H1 (cell line): Measurements from ENCODE around the gene OSBPL2. TPM values are rescaled to one million over a fixed set of nuclear protein-coding genes. Genes with fewer than 3 reads are reported as not detected.

Source experiments
- CTCF ChIA-PET: fragments of 300-600 bp; sonication (Branson Sonifier 250); formaldehyde crosslinking; loops from one replicate; lab custom pipeline; 2021; ENCODE audit not compliant: partially characterized antibody; lab: Charles Lee
- POLR2A ChIA-PET: fragments of 300-600 bp; sonication (Branson Sonifier 250); formaldehyde crosslinking; loops from one replicate; lab custom pipeline; 2021; ENCODE audit warnings: inconsistent platforms; ENCODE audit not compliant: partially characterized antibody; lab: Charles Lee
- DNase-seq, 2 experiments: peaks; one replicate each; pipeline versions ENCODE4 v3.0.0 to v3.0.0-alpha.2; 2010 to 2022; ENCODE audit warnings: low spot score in 2 of 2, low read depth in 1 of 2, mixed read lengths in 1 of 2
- FAIRE-seq: peaks from 2 replicates; lab custom pipeline; 2011; peaks lifted over from hg19 to GRCh38; lab: Jason Lieb, UNC
- H2AFZ ChIP-seq: 2 replicates; pipeline ENCODE4 v1.8.1; 2012; ENCODE audit warnings: low read length, inconsistent platforms
- H2AK5ac ChIP-seq: 2 replicates; pipeline ENCODE4 v1.6.1; 2013; ENCODE audit warnings: low read depth, low read length
- H2BK120ac ChIP-seq: replicated peaks from 2 replicates; pipeline ENCODE3; 2013; ENCODE audit warnings: low read depth, low read length, inconsistent platforms
- H2BK12ac ChIP-seq: 2 replicates; pipeline ENCODE4 v1.6.1; 2013; ENCODE audit warnings: low read depth, low read length
- H2BK15ac ChIP-seq: 2 replicates; pipeline ENCODE4 v1.6.1; 2013; ENCODE audit warnings: low read length
- H2BK20ac ChIP-seq: 2 replicates; pipeline ENCODE4 v1.6.1; 2013; ENCODE audit warnings: low read length
- H2BK5ac ChIP-seq: 2 replicates; pipeline ENCODE4 v1.6.1; 2013; ENCODE audit warnings: low read depth, low read length
- H3K14ac ChIP-seq: 2 replicates; pipeline ENCODE4 v1.6.1; 2013; ENCODE audit warnings: inconsistent platforms; ENCODE audit not compliant: insufficient read length
- H3K18ac ChIP-seq: 2 replicates; pipeline ENCODE4 v1.6.1; 2013; ENCODE audit warnings: low read length; ENCODE audit errors: extremely low read depth
- H3K23ac ChIP-seq: 2 replicates; pipeline ENCODE4 v1.6.1; 2013; ENCODE audit warnings: inconsistent platforms; ENCODE audit not compliant: insufficient read length
- H3K23me2 ChIP-seq: 2 replicates; pipeline ENCODE4 v1.6.1; 2013; ENCODE audit warnings: low read depth, low read length
- H3K27ac ChIP-seq: 2 replicates; pipeline ENCODE4 v1.6.1; 2011; ENCODE audit warnings: low read depth, low read length, inconsistent platforms
- H3K27me3 ChIP-seq, 4 experiments: replicated peaks in 1 of 4; 1 replicate in 1 of 4; 2 replicates in 3 of 4; pipeline versions ENCODE4 v1.6.1 to v1.8.1; 2011 to 2013; ENCODE audit warnings: low read length in 3 of 4, mild to moderate bottlenecking in 3 of 4, inconsistent platforms in 2 of 4, mixed read lengths in 2 of 4, moderate library complexity in 1 of 4; ENCODE audit not compliant: control insufficient read depth in 3 of 4, insufficient read depth in 3 of 4; ENCODE audit errors: extremely low read depth in 1 of 4
- H3K36me3 ChIP-seq, 4 experiments: 2 replicates each; pipeline versions ENCODE4 v1.6.1 to v1.8.1; 2011 to 2013; ENCODE audit warnings: mild to moderate bottlenecking in 4 of 4, low read length in 3 of 4, moderate library complexity in 2 of 4, control low read depth in 1 of 4, inconsistent platforms in 1 of 4; ENCODE audit not compliant: insufficient read depth in 4 of 4, control insufficient read depth in 2 of 4
- H3K4ac ChIP-seq: replicated peaks from 2 replicates; pipeline ENCODE3; 2013; ENCODE audit warnings: low read length, low read depth, mixed read lengths, inconsistent platforms; ENCODE audit not compliant: insufficient read length
- H3K4me1 ChIP-seq, 4 experiments: replicated peaks in 1 of 4; 1 replicate in 1 of 4; 2 replicates in 3 of 4; pipeline versions ENCODE4 v1.6.1 to v1.8.1; 2011 to 2013; ENCODE audit warnings: low read length in 3 of 4, inconsistent platforms in 2 of 4, mixed read lengths in 1 of 4; ENCODE audit not compliant: insufficient read depth in 4 of 4, control insufficient read depth in 3 of 4
- H3K4me2 ChIP-seq, 2 experiments: 2 replicates each; pipeline versions ENCODE4 v1.6.1 to v1.8.1; 2011 to 2013; ENCODE audit warnings: low read depth in 2 of 2, low read length in 2 of 2, control low read depth in 1 of 2, inconsistent platforms in 1 of 2, mild to moderate bottlenecking in 1 of 2; ENCODE audit not compliant: insufficient read depth in 1 of 2
- H3K4me3 ChIP-seq, 4 experiments: fragments of 200-600, 300-600 bp in 1 of 4; sonication (generic), shearing (Covaris generic), sonication (Bioruptor Twin) in 1 of 4; 2 replicates each; pipeline versions ENCODE4 v1.5.1 to v1.8.1; 2011 to 2016; ENCODE audit warnings: low read length in 4 of 4, low read depth in 3 of 4, control low read depth in 2 of 4, inconsistent platforms in 2 of 4, mild to moderate bottlenecking in 2 of 4, mixed read lengths in 1 of 4, moderate library complexity in 1 of 4; ENCODE audit not compliant: insufficient read depth in 2 of 4; ENCODE audit errors: extremely low read depth in 1 of 4
- H3K56ac ChIP-seq: replicated peaks from 2 replicates; pipeline ENCODE3; 2013; ENCODE audit warnings: low read depth, mild to moderate bottlenecking, mixed read lengths, low read length, inconsistent platforms; ENCODE audit not compliant: insufficient read length
- H3K79me1 ChIP-seq: 2 replicates; pipeline ENCODE4 v1.6.1; 2013; ENCODE audit warnings: low read depth, low read length, control low read depth
- H3K79me2 ChIP-seq, 2 experiments: 2 replicates each; pipeline versions ENCODE4 v1.6.1 to v1.8.1; 2012 to 2013; ENCODE audit warnings: low read length in 2 of 2, mild to moderate bottlenecking in 2 of 2, inconsistent platforms in 1 of 2; ENCODE audit not compliant: insufficient read depth in 2 of 2, control insufficient read depth in 1 of 2
- H3K9ac ChIP-seq, 4 experiments: replicated peaks in 1 of 4; 1 replicate in 1 of 4; 2 replicates in 3 of 4; pipeline versions ENCODE4 v1.6.1 to v1.8.1; 2011 to 2013; ENCODE audit warnings: low read depth in 3 of 4, low read length in 3 of 4, control low read depth in 2 of 4, mild to moderate bottlenecking in 2 of 4, moderate library complexity in 2 of 4, inconsistent platforms in 1 of 4; ENCODE audit errors: extremely low read depth in 1 of 4
- H3K9me3 ChIP-seq, 2 experiments: 2 replicates each; pipeline versions ENCODE4 v1.6.1 to v1.8.1; 2012 to 2013; ENCODE audit warnings: mild to moderate bottlenecking in 2 of 2, moderate library complexity in 2 of 2, control low read depth in 1 of 2, inconsistent platforms in 1 of 2, low read depth in 1 of 2, low read length in 1 of 2, mixed read lengths in 1 of 2; ENCODE audit not compliant: insufficient read depth in 2 of 2
- H4K20me1 ChIP-seq, 2 experiments: replicated peaks in 1 of 2; 2 replicates each; pipeline versions ENCODE3 to v1.8.1; 2011 to 2013; ENCODE audit warnings: inconsistent platforms in 2 of 2, low read length in 2 of 2, mild to moderate bottlenecking in 1 of 2; ENCODE audit not compliant: insufficient read depth in 2 of 2, control insufficient read depth in 1 of 2
- H4K5ac ChIP-seq: 2 replicates; pipeline ENCODE4 v1.6.1; 2013; ENCODE audit warnings: low read length, low read depth, mixed read lengths, inconsistent platforms; ENCODE audit not compliant: insufficient read length
- H4K8ac ChIP-seq: 2 replicates; pipeline ENCODE4 v1.8.0; 2013; ENCODE audit warnings: mild to moderate bottlenecking, moderate library complexity, low read length, inconsistent platforms; ENCODE audit not compliant: insufficient read depth; ENCODE audit errors: extremely low read depth
- H4K91ac ChIP-seq: replicated peaks from 2 replicates; pipeline ENCODE3; 2013; ENCODE audit warnings: low read length, mixed read lengths, inconsistent platforms; ENCODE audit not compliant: insufficient read length
- ASH2L ChIP-seq: fragments of 200-600, 300-600 bp; sonication (generic); IDR thresholded peaks from one replicate; pipeline ENCODE4 v1.7.1; 2017; ENCODE audit warnings: low read length
- ATF3 ChIP-seq: IDR thresholded peaks from 2 replicates; pipeline ENCODE4 v1.6.1; 2011; ENCODE audit warnings: low read depth, mild to moderate bottlenecking, low read length; ENCODE audit not compliant: insufficient read depth
- BRCA1 ChIP-seq: IDR thresholded peaks from 2 replicates; pipeline ENCODE4 v1.6.1; 2012; ENCODE audit warnings: low read depth, low read length, improper control_type of control experiment
- CTBP2 ChIP-seq: IDR thresholded peaks from 2 replicates; pipeline ENCODE4 v1.7.0; 2011; ENCODE audit warnings: borderline replicate concordance, mild to moderate bottlenecking, moderate library complexity, mixed read lengths, low read length; ENCODE audit not compliant: insufficient read depth, insufficient read length
- GABPA ChIP-seq: IDR thresholded peaks from 2 replicates; pipeline ENCODE4 v1.6.1; 2011; ENCODE audit warnings: mild to moderate bottlenecking, low read length, moderate library complexity, borderline replicate concordance; ENCODE audit not compliant: insufficient read depth
- HDAC2 ChIP-seq, 2 experiments: fragments of 300-600 bp in 1 of 2; sonication (generic) in 1 of 2; IDR thresholded peaks; 2 replicates each; pipeline ENCODE4 v1.6.1; 2011 to 2012; ENCODE audit warnings: low read depth in 2 of 2, low read length in 2 of 2, mild to moderate bottlenecking in 2 of 2, moderate library complexity in 2 of 2, borderline replicate concordance in 1 of 2, inconsistent platforms in 1 of 2
- KDM4A ChIP-seq: IDR thresholded peaks from one replicate; pipeline ENCODE4 v1.7.1; 2012; ENCODE audit warnings: low read depth, mild to moderate bottlenecking, moderate library complexity, low read length, inconsistent platforms; ENCODE audit not compliant: severe bottlenecking
- RFX5 ChIP-seq: IDR thresholded peaks from 2 replicates; pipeline ENCODE4 v1.6.1; 2011; ENCODE audit warnings: low read depth, low read length, improper control_type of control experiment, borderline replicate concordance
- SIX5 ChIP-seq: IDR thresholded peaks from 2 replicates; pipeline ENCODE4 v1.6.1; 2011; ENCODE audit warnings: mild to moderate bottlenecking, low read depth, low read length
- SUZ12 ChIP-seq: fragments of 200-600 bp; sonication (generic); IDR thresholded peaks from 2 replicates; pipeline ENCODE4 v1.6.1; 2012; ENCODE audit warnings: mild to moderate bottlenecking, inconsistent platforms, low read length, moderate library complexity, mixed read lengths
- TAF1 ChIP-seq: IDR thresholded peaks from 2 replicates; pipeline ENCODE4 v1.6.1; 2011; ENCODE audit warnings: mild to moderate bottlenecking, low read depth, low read length
- TBP ChIP-seq: IDR thresholded peaks from 2 replicates; pipeline ENCODE4 v1.6.1; 2011; ENCODE audit warnings: low read depth, low read length, improper control_type of control experiment
- YY1 ChIP-seq: IDR thresholded peaks from 2 replicates; pipeline ENCODE4 v1.6.1; 2011; ENCODE audit warnings: low read depth, mild to moderate bottlenecking, low read length
- WGBS, 2 experiments: shearing (Covaris generic) in 1 of 2; methylation state at CpG; one replicate each; pipeline versions ENCODE4 v1.1.6 to v1.1.7; 2013 to 2015; ENCODE audit warnings: low lambda C conversion rate in 2 of 2, mixed read lengths in 2 of 2, inconsistent platforms in 1 of 2, low coverage in 1 of 2, missing lambda C conversion rate in 1 of 2; ENCODE audit not compliant: insufficient replicate concordance in 2 of 2, insufficient coverage in 1 of 2, insufficient read length in 1 of 2; ENCODE audit errors: extremely low coverage in 1 of 2, missing lambda C conversion rate in 1 of 2; 5-methylcytosine and 5-hydroxymethylcytosine counted together
- polyA plus RNA-seq, 7 experiments: library from polyadenylated mRNA; depleted of rRNA in 3 of 7; stranded (reverse) in 5 of 7; unstranded in 2 of 7; fragments of >200 nt in 5 of 7; fragments of 200-250 nt in 2 of 7; gene quantifications; 1 replicate in 5 of 7; 2 replicates in 1 of 7; 4 replicates in 1 of 7; pipeline versions ENCODE4 v1.2.1 to v1.2.3, GENCODE V29; 2011 to 2013; ENCODE audit warnings: missing spikeins in 2 of 7, mixed read lengths in 2 of 7
- total RNA-seq: library from RNA; stranded (reverse); fragmentation: NEBNext Ultra II Directional; extraction: Animal tissue kit (Norgen Biotek cat#: 25700); gene quantifications from 2 replicates; pipeline ENCODE4 v1.2.1, GENCODE V29; 2021

Gene OSBPL2
- total and polyA plus RNA-seq, 2 of the 8 experiments (the other 6 are each of a cell fraction or from before 2014, with no cell fraction given): 11.7 to 42.4 TPM

- Histone ChIP-seq H3K4ac (no peak overlapping the region), H2BK20ac (no peak overlapping the region), H3K9me3 (peaks cover 0 to 2% of the 10 kb centered on the region in 2 experiments; a peak in 2 of 4 replicates), H4K91ac (no peak overlapping the region), H3K27me3 (no peaks in the 10 kb centered on the region), H3K79me2 (peaks cover 0 to 6% of the 10 kb centered on the region in 2 experiments; a peak in 1 of 4 replicates), H4K20me1 (peaks cover 4 to 8% of the 10 kb centered on the region in 2 experiments), H3K4me2 (no peak overlapping the region), H3K9ac (no peak overlapping the region), H2BK15ac (no peak overlapping the region), H3K4me1 (no peaks in the 10 kb centered on the region), H3K18ac (no peak overlapping the region), H3K79me1 (peaks cover 5% of the 10 kb centered on the region), H2BK12ac (no peak overlapping the region), H3K4me3 (no peak overlapping the region), H3K23me2 (no peaks in the 10 kb centered on the region), H2BK5ac (no peak overlapping the region), H2AK5ac (no peak overlapping the region), H2AFZ (no peak overlapping the region), H3K14ac (no peak overlapping the region), H2BK120ac (no peak overlapping the region), H3K27ac (no peak overlapping the region), H3K56ac (no peak overlapping the region), H3K36me3 (peaks cover 2 to 24% (median 15%) of the 10 kb centered on the region in 4 experiments; a peak in 6 of 8 replicates), H3K23ac (no peak overlapping the region), H4K8ac (no peak overlapping the region), H4K5ac (no peak overlapping the region)
- CTCF ChIA-PET: interaction anchor here (1.2 to 1.4 kb wide), 3 partner anchors 29 to 60 kb away, joined by 3 to 5 read pairs (median 4); no protein-coding TSS in a partner anchor
- DNase-seq (no peak), FAIRE-seq (no peak)
- 92% methylated on average over 10 of the region's 10 CpGs; no CpG with 5 or more reads in 1 of the 2 experiments for WGBS, 2 experiments
- POLR2A ChIA-PET: interaction anchor here (0.9 kb wide), 1 partner anchor 19 kb away, joined by 3 read pairs; no protein-coding TSS in a partner anchor
- TF ChIP-seq TBP (no peak), ATF3 (no peak), BRCA1 (no peak), ASH2L (no peak), GABPA (no peak), CTBP2 (no peak), RFX5 (no peak), YY1 (no peak), SIX5 (no peak), SUZ12 (no peak), TAF1 (no peak), KDM4A (no peak), HDAC2 (IDR thresholded peaks at IDR 0.05; ENCODE audit: borderline replicate concordance in 1 of 2, low read depth in 2 of 2, low read length in 2 of 2) (no peak)
Observed at GRCh38 chr20:62262064-62262463, 23.7 kb downstream of the OSBPL2 start.
